GM23338 (cell line): ENCODE data around the gene WASHC2C. TPM values are rescaled to one million over a fixed set of nuclear protein-coding genes. Genes with fewer than 3 reads are reported as not detected.
"Not testable (repeated sequence)": the region's sequence is repeated elsewhere in the genome, so short reads cannot be mapped to it uniquely, and the experiment has no call there.

Experiments
- ATAC-seq: fragments of 200-7000 bp; cut with Tn5 transposase; 3 replicates; pipeline ENCODE4 v1.9.1; 2020
- DNase-seq: peaks from one replicate; pipeline ENCODE4 v3.0.0-alpha.2; 2015; ENCODE audit warnings: low spot score
- H2AFZ ChIP-seq: fragments of 200-600 bp; sonication (generic); 2 replicates; pipeline ENCODE4 v1.8.0; 2016; ENCODE audit warnings: antibody characterized with exemption, mild to moderate bottlenecking, moderate library complexity
- H3F3A ChIP-seq: fragments of 200-600 bp; sonication (generic); replicated peaks from 2 replicates; pipeline ENCODE4 v1.8.0; 2017; ENCODE audit warnings: antibody characterized with exemption, mixed run types, low read depth
- H3K27ac ChIP-seq: fragments of 200-600 bp; sonication (generic); 2 replicates; pipeline ENCODE4 v1.6.1; 2016; ENCODE audit warnings: low read depth
- H3K27me3 ChIP-seq: fragments of 200-600 bp; sonication (generic); 2 replicates; pipeline ENCODE4 v1.8.0; 2016; ENCODE audit warnings: mild to moderate bottlenecking, mixed run types, moderate library complexity; ENCODE audit not compliant: insufficient read depth
- H3K36me3 ChIP-seq: fragments of 200-600 bp; sonication (generic); 2 replicates; pipeline ENCODE4 v1.8.0; 2016; ENCODE audit warnings: mild to moderate bottlenecking; ENCODE audit not compliant: insufficient read depth
- H3K4me1 ChIP-seq: fragments of 200-600 bp; sonication (generic); 2 replicates; pipeline ENCODE4 v1.8.0; 2016; ENCODE audit warnings: mild to moderate bottlenecking, moderate library complexity; ENCODE audit not compliant: insufficient read depth
- H3K4me2 ChIP-seq: fragments of 200-600 bp; sonication (generic); 2 replicates; pipeline ENCODE4 v1.7.1; 2017; ENCODE audit warnings: mixed run types
- H3K4me3 ChIP-seq: fragments of 200-600 bp; sonication (generic); 2 replicates; pipeline ENCODE4 v1.6.1; 2016; ENCODE audit warnings: mixed run types
- H3K79me2 ChIP-seq: fragments of 200-600 bp; sonication (generic); replicated peaks from 2 replicates; pipeline ENCODE4 v1.8.0; 2017; ENCODE audit warnings: mild to moderate bottlenecking; ENCODE audit not compliant: insufficient read depth
- H3K9me2 ChIP-seq: fragments of 200-600 bp; sonication (generic); 2 replicates; pipeline ENCODE4 v1.8.0; 2017; ENCODE audit not compliant: insufficient read depth
- H4K20me1 ChIP-seq: fragments of 200-600 bp; sonication (generic); replicated peaks from 2 replicates; pipeline ENCODE4 v1.8.0; 2017; ENCODE audit warnings: mild to moderate bottlenecking; ENCODE audit not compliant: insufficient read depth
- H3K27ac Mint-ChIP-seq: 2 replicates; pipeline ENCODE4 v1.8.0; 2020; ENCODE audit warnings: inconsistent platforms, mild to moderate bottlenecking, moderate library complexity, mixed read lengths
- H3K27me3 Mint-ChIP-seq: 3 replicates; pipeline ENCODE4 v1.8.0; 2022; ENCODE audit warnings: low read depth, mild to moderate bottlenecking, moderate library complexity, mixed read lengths, inconsistent platforms; ENCODE audit not compliant: insufficient read depth, poor library complexity
- H3K36me3 Mint-ChIP-seq: 3 replicates; pipeline ENCODE4 v1.8.0; 2021; ENCODE audit warnings: low read depth, mild to moderate bottlenecking, inconsistent platforms, moderate library complexity, mixed read lengths
- H3K4me1 Mint-ChIP-seq: 3 replicates; pipeline ENCODE4 v1.8.0; 2020; ENCODE audit warnings: mild to moderate bottlenecking, inconsistent platforms, mixed read lengths
- H3K4me3 Mint-ChIP-seq: 3 replicates; pipeline ENCODE4 v1.8.0; 2021; ENCODE audit warnings: moderate library complexity, mild to moderate bottlenecking, inconsistent platforms, mixed read lengths
- H3K9me3 Mint-ChIP-seq: 3 replicates; pipeline ENCODE4 v1.8.0; 2020; ENCODE audit warnings: moderate library complexity, mild to moderate bottlenecking, inconsistent platforms, mixed read lengths
- polyA plus RNA-seq: library from polyadenylated mRNA; unstranded; fragments of >200 nt; fragmentation: Nextera tagmentation; extraction: Ambion mirVana; gene quantifications from 2 replicates; pipeline ENCODE4 v1.2.1, GENCODE V29; 2016
- total RNA-seq: library from RNA; depleted of rRNA; stranded (reverse); fragments of >200 nt; shearing (Covaris generic); gene quantifications from 2 replicates; pipeline ENCODE4 v1.2.3, GENCODE V29; 2014

Gene WASHC2C
- total and polyA plus RNA-seq, 2 experiments from 2014 or later, result 16.2 to 25.2 TPM

DNA sequence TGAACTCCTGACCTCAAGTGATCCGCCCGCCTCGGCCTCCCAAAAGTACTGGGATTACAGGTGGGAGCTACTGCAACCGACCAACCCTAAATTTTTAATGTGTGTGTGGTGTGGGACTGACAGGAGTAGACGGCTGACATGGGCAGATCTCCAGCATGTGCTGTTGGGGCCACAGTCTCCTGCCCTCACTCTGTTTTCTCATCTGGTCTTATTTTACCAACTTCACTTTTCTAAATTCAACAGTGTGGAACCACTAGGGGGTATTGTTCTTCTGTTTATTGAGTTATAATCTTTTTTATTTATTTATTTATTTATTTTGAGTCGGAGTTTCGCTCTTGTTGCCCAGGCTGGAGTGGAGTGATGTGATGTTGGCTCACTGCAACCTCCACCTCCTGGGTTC lies 14.9 kb downstream of the WASHC2C start:
- not testable (repeated sequence) for H3K4me1 Mint-ChIP-seq, H3K4me2 ChIP-seq, H3K4me3 Mint-ChIP-seq, H3K36me3 ChIP-seq, H3K4me3 ChIP-seq, ATAC-seq, H3K36me3 Mint-ChIP-seq, H3K79me2 ChIP-seq, H3K27me3 Mint-ChIP-seq, H4K20me1 ChIP-seq, H3K4me1 ChIP-seq, H3K27me3 ChIP-seq, H3K9me3 Mint-ChIP-seq, H2AFZ ChIP-seq, H3K27ac Mint-ChIP-seq, H3K9me2 ChIP-seq, H3F3A ChIP-seq, H3K27ac ChIP-seq, DNase-seq

DNA sequence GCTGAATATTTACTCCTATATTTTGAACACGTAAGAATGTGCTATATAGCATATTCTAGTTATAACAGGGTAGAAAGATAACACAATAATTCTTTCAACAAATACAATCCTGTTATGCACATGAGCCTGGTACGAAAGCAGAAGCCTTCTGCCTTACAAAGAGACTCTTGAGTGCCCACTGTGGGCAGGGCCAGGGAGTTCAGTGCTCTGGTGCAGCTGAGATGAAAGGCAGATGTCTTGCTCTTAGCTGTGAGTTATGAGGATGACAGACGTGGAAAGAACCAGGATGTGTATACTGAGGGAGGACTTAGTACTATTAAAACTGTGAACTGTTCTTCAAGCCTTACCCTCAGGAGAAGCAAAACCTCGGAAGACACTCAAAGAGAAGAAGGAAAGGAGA lies 24.1 kb downstream of the WASHC2C start:
- not testable (repeated sequence) for H3K9me3 Mint-ChIP-seq, H3K4me3 ChIP-seq, H3K27me3 ChIP-seq, H3K27me3 Mint-ChIP-seq, H3F3A ChIP-seq, H3K4me1 Mint-ChIP-seq, H3K79me2 ChIP-seq, H3K9me2 ChIP-seq, H3K4me1 ChIP-seq, H3K36me3 Mint-ChIP-seq, H3K27ac Mint-ChIP-seq, H4K20me1 ChIP-seq, H3K4me3 Mint-ChIP-seq, H3K27ac ChIP-seq, H3K4me2 ChIP-seq, H2AFZ ChIP-seq, ATAC-seq, H3K36me3 ChIP-seq
- DNase-seq, result peak; percentile 2

DNA sequence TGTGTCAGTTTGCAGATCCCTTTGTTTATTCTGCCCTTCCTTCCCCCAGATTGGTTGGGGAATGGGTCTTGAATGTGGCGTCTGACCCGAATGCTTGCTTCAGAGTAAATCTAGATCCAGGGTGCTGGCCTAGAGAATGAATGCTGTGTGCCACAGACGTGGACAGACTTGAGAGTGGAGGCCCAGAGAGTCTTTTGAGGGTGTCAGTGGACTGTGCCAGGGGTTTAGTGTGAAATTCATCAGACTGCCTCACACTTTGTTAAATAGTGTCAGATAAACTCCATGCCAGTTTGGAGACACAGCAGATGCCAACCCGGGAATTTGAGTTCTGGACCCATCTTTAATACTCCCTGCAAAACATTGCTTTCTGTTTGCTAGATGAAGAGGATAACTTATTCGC lies 25.1 kb downstream of the WASHC2C start:
- H3F3A ChIP-seq, H3K36me3 Mint-ChIP-seq, H3K27me3 ChIP-seq, H3K4me2 ChIP-seq, H3K9me3 Mint-ChIP-seq, DNase-seq, H3K79me2 ChIP-seq, H3K4me1 ChIP-seq, H3K4me1 Mint-ChIP-seq, ATAC-seq, H3K27ac Mint-ChIP-seq, H3K27ac ChIP-seq, H3K9me2 ChIP-seq, H3K27me3 Mint-ChIP-seq, H3K4me3 Mint-ChIP-seq, H3K36me3 ChIP-seq, H3K4me3 ChIP-seq, H2AFZ ChIP-seq, H4K20me1 ChIP-seq: not testable (repeated sequence)

DNA sequence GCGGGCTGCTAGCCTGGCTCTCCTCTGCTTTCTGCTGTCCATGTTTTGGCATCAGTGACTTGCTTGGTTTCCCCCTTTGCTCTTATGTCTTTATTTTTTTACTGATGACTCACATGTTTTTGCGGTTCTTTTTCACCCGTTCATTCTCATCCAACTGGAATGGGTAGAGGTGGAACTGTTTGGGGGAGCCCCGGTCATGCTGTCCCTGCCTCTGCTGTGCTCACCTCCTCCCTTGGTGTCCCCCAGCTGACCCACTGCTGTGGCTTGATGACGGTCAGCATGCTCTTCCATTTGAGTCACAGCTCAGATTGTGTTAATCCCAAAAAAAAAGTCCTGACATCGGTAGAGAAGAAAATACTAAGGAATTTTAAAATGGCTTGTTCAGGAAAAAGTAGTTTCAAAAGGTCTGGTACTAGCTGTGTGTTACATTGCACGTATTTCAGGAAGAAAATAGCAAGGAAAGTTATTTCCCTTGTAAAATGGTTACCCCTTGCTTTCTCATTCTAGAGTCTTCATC lies 27.0 kb downstream of the WASHC2C start:
- H3K36me3 ChIP-seq, ATAC-seq, H3K27ac Mint-ChIP-seq, H3K4me1 ChIP-seq, H3K4me1 Mint-ChIP-seq, H3K9me3 Mint-ChIP-seq, H3K4me2 ChIP-seq, H2AFZ ChIP-seq, H3K4me3 ChIP-seq, H3K79me2 ChIP-seq, H3K9me2 ChIP-seq, H3F3A ChIP-seq, H4K20me1 ChIP-seq, H3K27me3 Mint-ChIP-seq, H3K27ac ChIP-seq, H3K4me3 Mint-ChIP-seq, DNase-seq, H3K27me3 ChIP-seq: not testable (repeated sequence)
- H3K36me3 Mint-ChIP-seq, result peaks cover 18% of the 10 kb centered on the region; the same call in 2 of the 3 replicates

DNA sequence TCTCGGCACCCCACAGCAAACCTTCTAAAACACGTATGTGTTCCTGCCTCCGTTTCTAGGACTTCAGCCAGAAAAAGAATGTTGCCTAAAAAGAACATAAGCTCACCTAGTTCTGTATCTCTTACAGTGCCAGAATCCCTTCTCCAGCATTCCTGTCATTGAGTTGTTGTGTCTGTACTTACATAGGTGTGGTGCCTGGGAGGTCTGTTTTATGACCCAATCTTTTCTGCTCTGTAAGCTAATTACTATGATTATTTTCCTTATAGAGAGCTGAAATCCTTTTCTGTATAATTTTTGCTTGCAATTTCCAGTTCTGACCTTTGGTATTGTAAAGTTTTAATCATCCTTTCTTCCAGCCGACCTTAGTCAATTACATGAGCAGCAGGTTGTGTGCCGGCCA lies 28.0 kb downstream of the WASHC2C start:
- not testable (repeated sequence) for H3K27me3 Mint-ChIP-seq, H2AFZ ChIP-seq, DNase-seq, H3K9me2 ChIP-seq, H3K4me2 ChIP-seq, H3K27ac Mint-ChIP-seq, H3K27me3 ChIP-seq, H4K20me1 ChIP-seq, H3K9me3 Mint-ChIP-seq, H3K4me1 Mint-ChIP-seq, H3K36me3 ChIP-seq, H3K4me3 Mint-ChIP-seq, H3K4me3 ChIP-seq, H3K4me1 ChIP-seq, H3K79me2 ChIP-seq, ATAC-seq, H3K27ac ChIP-seq, H3F3A ChIP-seq
- peaks cover 18% of the 10 kb centered on the region; the same call in 2 of the 3 replicates for H3K36me3 Mint-ChIP-seq

DNA sequence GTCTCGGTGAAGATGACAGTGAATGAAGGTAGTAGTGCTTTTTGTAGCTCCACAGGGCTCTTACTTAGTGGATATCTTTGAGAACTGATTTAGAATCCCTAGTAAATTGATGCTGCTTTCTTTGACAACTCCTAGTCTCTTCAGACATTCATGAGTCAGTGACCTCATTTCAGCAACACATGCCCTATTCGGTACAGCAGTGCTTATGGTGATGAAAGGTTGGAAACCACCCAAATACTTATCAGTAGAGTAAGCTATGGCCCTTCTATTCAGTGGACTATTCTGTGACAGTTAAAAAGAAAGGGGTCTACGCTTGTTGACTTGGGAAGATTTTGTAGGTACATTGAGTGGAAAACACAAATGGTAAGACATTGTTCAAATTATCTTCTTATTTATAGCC lies 29.0 kb downstream of the WASHC2C start:
- not testable (repeated sequence) for H3K9me2 ChIP-seq, H3F3A ChIP-seq, H3K9me3 Mint-ChIP-seq, ATAC-seq, H2AFZ ChIP-seq, DNase-seq, H3K27ac Mint-ChIP-seq, H3K4me1 Mint-ChIP-seq, H4K20me1 ChIP-seq, H3K4me3 Mint-ChIP-seq, H3K79me2 ChIP-seq, H3K4me2 ChIP-seq, H3K4me1 ChIP-seq, H3K36me3 ChIP-seq, H3K27me3 Mint-ChIP-seq, H3K27me3 ChIP-seq, H3K27ac ChIP-seq, H3K4me3 ChIP-seq
- peaks cover 15% of the 10 kb centered on the region; the same call in 2 of the 3 replicates for H3K36me3 Mint-ChIP-seq
